Smooth muscle cell of the brain vasculature (primary cell): Measurements from ENCODE around the gene POLG.

Experiments used
- DNase-seq: peaks from one replicate; pipeline ENCODE4 v3.0.0-alpha.2; 2012; ENCODE audit warnings: low read depth, low spot score

Gene POLG

DNA sequence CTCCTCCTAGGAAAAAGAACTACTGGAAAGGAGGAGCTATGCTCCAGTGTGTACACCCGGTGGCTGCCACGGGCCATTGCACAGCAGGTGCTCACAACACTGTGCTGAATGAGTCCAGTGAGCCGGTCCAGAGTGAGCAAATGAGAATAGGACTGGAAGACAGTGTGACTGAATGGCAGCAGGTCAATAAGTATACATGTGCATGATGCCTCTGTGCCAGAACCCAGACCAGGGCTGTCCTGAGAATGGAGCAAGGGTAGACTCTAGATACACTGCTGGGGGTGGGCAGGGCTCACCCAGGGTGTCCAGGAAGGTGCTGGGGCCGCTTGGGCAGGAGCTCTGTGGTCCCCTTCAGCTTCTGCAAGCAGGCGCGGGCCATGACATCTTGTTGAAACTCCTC lies 8.3 kb downstream of the POLG start:
- DNase-seq, result no peak

DNA sequence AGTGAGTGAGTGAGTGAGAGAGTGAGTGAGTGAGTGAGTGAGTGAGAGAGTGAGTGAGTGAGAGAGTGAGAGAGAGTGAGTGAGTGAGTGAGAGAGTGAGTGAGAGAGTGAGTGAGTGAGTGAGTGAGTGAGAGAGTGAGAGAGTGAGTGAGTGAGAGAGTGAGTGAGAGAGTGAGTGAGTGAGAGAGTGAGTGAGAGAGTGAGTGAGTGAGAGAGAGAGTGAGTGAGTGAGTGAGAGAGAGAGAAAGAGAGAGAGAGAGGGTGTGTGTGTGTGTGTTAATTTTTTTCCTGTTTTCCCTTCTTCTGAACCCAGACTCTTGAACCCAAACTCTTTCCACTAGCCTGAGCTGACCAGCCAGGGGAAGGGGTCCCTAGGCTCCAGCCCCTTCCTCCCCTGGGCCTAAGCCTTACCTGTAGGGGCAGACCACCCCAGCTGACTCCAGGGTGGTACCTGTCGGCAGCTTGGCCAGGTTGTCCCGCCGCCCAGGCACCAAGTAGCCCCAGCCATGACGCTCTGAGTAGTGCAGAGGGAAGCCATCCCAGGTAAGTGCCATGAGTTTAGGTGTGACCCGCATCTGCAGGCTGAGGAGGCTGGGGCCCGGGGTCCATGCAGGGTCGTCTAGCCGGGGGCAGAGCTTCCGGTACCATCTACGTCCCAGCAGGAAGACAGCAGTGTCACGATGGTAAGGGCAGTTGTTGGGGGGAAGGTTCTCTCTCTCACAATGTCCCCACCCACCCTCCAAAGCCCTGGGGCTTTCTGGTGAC lies 9.4 kb downstream of the POLG start:
- no peak for DNase-seq

DNA sequence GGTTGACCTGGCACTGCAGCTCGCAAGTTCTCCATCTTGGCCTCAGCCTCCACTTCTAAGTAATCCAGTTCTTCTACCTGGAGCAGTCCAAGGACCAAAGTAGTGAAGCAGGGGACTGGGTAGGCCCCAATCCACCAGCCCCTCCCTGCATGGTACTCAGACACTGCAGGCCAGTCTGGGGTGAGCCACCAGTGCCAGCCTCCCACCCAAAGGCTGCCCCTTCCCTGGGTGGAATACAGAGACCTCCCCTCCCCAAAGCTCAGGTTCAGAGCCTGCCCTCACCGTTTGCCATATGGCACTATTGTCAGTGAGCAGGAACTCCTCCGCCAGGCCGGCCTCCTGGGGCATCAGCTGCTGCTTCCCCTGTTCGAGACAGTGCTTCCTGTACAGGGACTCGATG lies 10.8 kb downstream of the POLG start:
- no peak for DNase-seq

DNA sequence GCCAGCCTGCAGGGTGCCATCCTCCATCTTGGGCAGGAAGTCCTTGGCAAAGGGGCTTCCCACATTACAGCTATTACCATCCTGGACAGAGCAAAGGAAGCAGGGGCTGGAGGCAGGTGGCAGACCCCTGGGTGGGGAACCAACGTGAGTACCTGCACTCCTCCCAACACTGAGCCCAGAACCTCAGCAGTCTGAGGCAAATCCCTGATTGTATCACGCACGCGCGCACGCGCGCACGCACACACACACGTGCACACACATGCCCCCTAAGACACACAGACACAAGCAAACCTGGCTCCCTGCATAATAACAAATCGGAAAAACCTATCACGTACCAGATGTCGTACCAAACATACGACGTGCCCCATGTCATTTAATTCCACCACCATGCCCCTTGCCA lies 11.8 kb downstream of the POLG start:
- no peak for DNase-seq

DNA sequence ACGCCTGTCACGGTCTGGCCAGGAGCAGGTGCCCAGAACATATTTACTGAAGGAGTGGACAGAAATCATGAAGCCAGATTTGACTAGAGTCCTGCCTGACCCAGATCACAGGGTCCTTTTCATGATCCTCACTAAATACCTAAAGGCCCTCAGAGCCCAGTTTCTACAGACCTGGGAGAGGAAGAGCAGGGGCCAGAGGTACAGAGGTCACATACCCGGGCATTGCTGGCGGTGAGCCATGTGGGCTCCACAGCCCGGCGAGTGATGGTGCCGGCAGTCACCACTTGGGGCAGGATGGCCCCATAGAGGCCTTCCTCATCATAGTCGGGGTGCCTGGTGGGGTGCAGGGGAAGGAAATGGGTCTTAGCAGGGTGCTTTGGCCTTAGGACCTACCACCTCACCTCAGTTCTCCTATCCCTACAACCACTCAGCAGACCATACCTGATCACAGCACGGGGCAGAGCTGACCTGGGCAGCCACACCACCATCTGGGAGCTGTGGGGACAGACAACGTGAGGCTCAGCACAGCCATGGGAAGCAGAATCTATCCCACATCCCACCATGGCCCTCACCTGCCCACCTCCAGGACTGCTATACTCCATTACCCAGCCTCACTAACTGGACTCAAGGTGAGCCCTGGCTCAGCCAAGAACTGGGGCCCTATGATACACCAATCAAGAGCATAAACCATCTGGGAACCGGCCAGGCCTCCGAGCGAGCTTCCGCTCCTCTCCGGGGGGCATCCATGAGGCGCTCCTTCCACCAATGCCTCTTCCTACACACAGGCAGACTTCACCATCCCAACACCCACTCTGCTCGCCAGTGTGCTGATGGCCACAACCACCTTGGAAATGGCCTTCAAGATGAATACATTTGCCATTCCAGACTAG lies 12.9 kb downstream of the POLG start:
- no peak for DNase-seq

DNA sequence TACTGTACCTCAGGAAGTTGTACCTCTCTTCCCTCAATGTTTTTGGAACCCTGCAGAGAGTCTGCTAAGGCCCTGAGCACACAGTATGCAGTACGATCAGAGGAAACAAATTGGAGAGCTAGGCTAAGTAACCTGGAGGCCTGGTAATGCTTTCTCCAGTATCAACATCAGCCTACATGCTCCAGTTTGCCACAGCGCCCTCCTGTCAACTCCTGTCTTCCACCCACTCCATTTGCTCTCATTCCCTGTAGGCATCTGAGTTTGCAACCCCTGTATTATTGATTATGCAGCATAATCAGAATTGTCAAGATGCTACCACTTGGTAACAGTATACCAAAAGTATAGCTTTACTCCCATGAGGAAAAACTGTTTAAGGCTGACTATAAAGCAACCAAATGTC lies 14.4 kb downstream of the POLG start:
- no peak for DNase-seq

DNA sequence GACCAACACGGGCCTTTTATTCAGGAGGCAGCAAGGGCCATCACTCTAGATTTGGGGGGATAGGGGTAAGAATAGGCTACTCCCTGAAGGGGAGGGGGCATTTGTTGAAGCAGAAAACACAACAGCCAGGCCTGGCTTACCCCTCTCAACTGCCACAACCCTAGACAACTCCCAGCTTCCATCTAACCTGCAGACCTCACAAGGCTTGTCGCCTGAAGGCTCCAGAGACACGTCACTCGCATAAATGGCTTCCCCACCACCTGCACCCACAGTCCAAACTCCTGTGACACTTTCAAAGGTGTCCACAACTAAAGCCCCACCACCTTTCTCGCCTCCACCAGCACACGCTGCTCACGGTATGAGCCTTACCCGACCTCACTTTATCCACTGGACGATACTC lies 14.9 kb downstream of the POLG start:
- DNase-seq, result no peak

DNA sequence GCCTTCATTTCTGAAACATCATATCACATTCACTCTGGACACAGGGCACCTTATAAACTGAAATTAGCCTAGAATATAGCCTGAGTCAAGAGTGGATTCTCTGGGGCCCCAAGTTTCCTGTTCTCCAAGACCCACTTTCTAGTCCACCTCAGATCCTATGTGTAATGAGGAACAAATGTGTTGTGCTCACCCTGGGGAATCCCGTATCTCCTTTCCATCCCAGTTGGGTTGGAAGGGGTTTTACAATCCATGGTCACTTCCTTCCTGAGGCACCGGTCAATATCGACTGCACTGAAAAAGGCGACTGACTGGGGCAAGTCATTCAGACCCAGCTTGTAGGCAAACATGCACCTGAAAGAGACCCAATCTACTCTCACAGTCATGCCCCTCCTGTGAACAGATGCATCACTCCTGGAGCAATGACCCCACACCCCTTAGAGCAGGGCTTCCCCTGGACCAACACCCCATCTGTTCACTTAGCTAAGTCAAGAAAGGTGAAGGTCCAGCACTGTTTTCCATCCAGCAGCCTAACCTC lies 17.4 kb downstream of the POLG start:
- no peak for DNase-seq

DNA sequence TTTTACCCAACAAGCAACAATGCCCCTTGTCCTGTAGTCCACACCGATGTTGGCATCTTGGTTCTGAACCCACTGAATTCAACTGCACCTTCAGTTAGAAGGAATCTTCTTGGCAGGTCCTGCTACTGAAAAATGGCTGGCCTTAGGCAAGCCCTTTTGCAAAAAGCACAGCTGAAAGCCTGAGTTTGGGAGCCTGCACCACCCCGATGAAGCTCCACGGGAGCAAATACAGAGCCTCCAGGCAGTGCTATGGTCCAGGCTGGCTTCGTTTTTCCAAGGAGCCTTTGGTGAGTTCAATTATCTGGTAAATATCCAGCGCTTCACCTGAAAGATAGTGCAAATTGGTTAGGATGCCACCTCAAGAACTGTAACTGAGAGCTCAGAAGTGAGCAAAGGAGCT lies 18.1 kb downstream of the POLG start:
- no peak for DNase-seq

DNA sequence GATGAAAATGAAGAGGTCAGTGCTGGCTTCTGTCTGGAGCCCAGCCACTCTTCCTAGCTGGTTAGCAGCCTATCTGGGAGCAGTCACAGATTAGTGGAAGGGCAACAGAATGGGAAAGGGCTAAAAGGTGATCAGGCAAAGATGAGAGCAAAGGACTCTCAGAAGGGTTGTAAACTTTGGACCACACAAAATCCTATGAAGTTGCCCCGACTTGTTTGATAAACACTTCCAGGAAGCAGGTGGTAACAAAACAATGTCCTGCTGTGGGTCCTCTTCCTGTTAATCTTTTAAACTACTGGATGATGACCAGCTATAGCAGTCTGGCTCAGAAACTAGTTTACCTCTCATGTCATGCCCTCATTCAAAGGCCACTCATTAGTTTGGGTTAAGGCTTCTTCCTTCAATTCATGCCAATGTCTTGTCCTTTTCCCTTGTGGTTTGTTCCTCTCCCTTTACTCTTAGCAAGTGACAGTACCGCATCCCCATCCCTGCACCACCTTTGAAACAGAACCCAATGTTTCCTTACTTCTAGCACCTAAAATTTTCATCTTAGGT lies 19.2 kb downstream of the POLG start:
- no peak for DNase-seq

DNA sequence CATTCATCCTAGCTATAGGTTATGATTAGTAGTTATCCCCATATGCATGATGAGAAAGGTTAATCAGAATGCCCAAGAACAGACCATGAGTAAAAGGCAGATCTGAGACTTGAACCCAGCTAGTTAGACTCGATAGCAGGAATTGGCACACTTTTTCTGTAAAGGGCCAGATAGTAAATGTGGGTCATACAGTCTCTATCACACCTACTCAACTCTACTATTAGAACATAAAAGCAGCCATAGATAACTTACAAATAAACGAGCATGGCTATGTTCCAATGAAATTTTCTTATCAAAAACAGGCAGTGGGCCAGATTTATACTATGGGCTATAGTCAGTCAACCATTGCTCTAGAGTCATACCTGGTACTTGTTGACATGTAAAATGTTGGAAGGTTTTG lies 24.6 kb downstream of the POLG start:
- DNase-seq, result no peak

DNA sequence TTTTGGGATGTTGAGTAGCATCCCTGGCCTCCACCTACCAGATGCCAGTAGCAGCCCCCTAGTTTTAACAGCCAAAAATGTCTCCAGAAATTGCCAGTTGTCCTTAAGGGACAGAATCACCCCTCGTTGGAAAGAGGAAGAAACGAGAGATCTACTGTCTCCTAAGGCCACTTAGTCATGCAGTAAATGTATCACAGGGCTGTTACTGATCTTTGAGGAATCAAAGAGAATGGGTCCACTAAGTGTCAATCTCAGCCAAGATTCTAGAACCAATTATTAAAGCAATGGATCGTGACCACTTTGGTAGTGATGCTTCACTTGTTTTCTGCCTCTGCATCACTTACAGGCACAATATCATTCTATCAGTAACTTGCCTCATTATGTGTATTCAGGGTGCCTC lies 26.4 kb downstream of the POLG start:
- DNase-seq, result no peak

DNA sequence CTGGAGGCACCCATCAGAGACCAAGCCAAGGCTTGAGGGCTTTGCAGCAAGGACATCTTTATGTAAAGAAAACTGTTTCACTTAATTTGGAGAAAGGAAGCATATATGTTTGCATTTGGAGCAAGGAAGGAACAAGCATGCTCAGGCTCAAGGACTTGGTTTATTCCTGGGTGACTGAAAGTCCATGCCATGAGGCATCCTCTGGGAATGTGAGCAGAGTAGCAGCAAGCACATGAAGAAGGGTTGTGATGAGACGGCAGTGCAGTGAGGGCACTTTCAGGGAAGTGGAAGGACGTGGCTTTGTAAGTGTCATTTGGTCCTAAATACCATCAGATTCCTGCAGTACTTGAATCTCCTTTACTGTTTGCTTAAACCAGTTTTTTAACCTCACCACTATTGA lies 26.8 kb downstream of the POLG start:
- DNase-seq, result no peak

DNA sequence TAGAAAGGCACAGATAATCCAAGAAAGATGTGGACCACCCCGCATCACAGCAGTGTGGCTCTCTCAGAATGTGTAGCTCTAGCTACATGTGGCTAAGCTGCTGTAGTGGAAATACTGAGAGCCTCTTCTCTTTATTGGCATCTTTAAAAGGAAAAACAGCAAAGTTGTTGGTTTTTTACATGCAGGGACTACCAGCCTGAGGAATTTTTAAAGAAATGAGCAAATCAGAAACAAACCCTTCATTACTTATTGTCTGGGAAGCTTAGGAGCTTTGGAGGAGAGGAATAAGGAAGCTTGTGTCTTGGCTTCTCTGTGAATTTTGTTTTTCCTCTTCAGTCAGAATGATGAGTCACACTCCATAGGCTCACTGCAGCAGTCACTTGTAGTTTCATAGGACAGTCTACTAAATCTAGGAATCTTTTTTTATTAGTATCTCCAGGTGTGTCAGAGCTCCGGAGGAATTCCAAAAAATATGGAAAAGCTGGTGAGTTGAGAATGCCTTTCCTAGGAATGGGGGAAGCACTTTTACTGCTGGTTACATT lies 27.5 kb downstream of the POLG start:
- DNase-seq, result no peak

DNA sequence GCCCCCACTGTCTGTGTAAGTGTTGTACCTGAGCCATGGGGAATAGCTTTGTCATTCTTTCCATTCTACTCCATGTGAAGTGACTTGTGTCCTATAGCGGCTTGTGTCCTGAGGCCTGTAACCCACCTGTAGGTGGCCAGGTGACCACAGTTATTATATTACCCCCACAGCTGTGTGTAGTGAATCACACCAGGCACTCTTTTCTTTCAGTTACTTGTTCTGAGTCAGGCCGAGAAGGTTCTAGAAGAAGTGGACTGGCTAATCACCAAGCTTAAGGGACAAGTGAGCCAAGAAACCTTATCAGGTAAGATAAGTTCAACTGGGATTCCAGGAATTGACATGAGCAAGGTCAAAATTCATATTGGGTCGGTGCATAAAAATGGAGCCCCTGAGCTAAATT lies 29.2 kb downstream of the POLG start:
- no peak for DNase-seq

DNA sequence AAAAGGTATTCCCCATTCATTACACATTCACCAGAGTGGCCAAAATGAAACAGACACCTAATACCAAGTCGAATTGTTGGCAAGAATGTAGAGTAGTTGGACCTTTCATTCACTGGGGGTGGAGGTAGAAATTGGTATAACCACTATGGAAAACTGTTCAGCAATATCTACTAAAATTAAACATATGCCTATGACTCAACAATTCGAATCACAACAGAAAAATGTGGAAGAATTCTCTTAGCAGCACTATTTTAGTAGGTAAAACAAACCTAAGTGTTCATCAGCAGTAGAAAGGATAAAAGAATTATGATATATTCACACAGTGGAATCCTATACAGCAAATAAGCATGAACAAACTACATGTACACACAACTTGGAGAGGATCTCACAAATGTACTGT lies 30.6 kb downstream of the POLG start:
- DNase-seq, result no peak

DNA sequence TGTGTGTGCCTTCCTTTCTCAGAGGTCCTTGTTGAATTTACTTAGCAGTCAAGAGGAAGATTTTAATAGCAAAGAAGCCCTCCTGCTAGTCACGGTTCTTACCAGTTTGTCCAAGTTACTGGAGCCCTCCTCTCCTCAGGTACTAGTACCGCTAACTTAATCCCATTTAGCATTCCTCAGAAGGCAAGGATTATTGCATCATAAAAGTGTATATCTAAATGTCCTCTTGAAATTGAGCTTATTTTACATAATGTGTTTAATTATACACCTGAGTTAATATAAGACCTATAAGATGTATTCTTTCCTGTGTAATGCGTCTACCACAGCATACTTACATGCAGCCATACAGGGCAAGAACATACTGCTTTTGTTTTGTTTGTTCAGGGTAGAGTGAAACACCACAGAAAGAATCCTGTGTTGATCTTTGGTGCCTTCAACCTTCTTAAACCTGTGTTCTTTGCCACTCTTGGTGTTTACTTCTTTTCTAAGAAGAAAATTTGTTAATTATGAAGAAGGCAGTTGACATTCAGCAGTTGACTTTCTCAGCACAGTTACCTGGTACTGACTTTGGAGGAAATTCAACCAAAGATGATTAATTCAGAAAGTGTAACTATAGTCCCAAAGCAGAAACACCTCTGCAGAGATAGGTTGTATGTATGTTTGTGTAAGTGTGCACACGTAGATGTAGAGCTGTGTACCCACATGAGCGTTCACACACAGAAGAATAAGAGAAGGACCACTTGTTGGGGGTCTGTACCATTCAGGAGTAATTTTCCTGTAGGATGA lies 33.1 kb downstream of the POLG start:
- DNase-seq, result no peak

DNA sequence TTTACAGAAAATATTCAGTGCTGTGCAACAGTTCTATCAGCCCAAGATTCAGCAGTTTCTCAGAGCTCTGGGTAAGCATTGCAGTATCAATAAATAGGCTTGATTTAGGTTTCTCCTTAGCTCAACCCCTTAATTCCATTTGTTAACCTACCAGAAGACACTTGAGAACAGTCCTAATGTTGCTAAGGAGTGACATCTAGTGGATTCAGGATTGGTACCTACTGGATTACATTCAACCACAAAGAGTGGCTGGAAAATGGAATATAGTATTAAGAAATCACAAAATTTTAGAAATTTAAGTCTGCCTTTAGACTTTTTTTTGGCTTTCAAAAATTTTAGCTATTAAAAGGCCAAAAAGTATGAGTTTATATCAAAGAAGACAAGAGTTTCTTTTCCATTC lies 34.7 kb downstream of the POLG start:
- no peak for DNase-seq

DNA sequence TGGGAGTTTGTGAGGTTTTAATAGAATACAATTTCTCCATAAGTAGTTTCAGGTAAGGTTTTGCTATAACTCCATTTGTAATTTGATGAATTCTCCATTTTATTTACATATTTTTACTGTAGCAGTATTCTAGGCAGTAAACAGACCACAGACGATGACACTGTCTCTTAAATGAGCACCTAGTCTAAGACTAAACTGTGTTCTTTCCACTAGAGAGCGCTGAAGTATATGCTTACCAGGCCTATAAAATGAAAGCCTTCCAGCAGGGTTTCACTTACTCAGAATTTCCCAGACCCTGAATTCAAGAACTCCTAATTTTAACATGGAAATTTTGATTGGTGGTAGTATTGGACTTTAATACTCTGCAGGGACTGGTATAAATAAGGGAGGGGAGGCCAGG lies 41.6 kb downstream of the POLG start:
- DNase-seq, result no peak

DNA sequence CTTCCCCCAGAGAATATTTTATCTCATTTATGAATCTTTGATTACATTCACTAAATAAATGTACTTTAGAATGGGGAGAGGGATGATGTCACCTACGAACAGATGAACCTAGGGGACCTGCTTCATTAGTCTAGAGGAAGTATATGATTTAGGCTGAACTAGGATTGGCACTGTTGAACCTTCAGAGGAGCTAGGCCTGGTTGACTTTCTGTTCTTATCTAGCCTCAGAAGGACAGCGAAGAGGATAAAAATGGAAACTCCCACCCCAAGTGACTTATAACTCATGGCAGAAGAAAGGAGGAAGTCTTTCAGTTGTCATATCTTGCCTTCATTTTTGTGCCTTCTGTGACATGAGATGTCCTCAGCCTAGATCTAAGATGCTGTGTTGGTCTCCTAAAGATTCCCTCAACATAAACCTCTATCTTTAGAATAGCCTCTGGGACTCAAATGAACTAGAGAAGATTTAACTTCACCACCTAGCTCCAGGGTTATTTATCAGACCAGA lies 42.6 kb downstream of the POLG start:
- DNase-seq, result no peak

DNA sequence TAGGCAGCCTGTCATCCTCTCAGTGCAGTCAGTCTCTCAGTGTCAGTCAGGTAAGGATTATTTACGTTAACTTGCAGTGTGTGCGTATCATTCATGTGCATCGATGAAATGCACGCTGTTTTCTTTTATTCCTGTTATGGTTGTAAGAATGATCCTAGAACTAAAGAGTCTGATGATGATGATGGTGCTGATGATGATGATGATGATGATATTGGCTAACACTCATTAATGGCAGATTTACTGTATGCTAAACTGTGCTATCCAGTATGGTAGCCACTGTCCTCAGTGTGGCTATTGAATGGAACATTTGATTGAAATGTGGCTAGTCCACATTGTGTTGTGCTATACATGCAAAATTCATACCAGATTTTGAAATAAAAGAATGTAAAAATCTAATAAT lies 51.4 kb downstream of the POLG start:
- no peak for DNase-seq
